GM21619 (cell line): Measurements from ENCODE around the gene ARHGAP26.

Source experiments
- ATAC-seq: cut with Tn5 transposase; IDR thresholded peaks from one replicate; pipeline ENCODE4 v1.9.1; 2021; ENCODE audit not compliant: unreplicated experiment

The ARHGAP26 gene, protein sequence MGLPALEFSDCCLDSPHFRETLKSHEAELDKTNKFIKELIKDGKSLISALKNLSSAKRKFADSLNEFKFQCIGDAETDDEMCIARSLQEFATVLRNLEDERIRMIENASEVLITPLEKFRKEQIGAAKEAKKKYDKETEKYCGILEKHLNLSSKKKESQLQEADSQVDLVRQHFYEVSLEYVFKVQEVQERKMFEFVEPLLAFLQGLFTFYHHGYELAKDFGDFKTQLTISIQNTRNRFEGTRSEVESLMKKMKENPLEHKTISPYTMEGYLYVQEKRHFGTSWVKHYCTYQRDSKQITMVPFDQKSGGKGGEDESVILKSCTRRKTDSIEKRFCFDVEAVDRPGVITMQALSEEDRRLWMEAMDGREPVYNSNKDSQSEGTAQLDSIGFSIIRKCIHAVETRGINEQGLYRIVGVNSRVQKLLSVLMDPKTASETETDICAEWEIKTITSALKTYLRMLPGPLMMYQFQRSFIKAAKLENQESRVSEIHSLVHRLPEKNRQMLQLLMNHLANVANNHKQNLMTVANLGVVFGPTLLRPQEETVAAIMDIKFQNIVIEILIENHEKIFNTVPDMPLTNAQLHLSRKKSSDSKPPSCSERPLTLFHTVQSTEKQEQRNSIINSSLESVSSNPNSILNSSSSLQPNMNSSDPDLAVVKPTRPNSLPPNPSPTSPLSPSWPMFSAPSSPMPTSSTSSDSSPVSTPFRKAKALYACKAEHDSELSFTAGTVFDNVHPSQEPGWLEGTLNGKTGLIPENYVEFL

GRCh38 chr5:142769793-142770649 lies at the start of gene ARHGAP26:
ARHGAP26 (plus strand) TSS chr5:142770377; CDS start chr5:142770762, 385 bp downstream.
- ATAC-seq, result peak; percentile 93

DNA sequence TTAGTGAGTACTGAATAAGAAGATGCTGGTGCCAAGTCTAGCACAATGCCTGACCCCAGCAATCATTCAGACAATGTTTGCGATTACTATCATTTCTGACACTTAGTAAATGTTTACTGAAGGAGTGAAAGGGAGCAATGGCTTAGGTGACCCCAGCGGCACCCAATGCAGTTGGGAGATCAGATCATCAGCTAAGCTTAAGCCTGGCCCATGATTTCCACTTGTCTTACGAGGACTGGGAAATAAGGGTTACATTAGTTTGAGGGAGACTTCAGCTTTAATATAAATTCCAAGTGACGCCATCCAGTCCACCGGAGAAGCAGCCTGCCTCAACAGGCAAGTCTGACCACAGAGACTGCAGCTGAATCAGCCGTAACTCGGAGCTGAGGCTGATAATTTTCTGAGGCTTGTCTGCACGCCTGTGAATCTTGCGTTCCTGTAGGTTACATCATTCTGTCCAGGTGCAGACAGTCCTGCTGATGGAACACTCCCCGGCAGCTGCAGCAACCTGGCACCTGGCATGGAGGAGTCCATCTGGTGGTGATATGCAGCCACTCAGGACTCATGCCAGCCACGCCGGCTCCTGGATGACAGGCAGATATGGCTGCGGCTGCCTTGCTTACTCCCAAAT lies 49.4 kb upstream of the ARHGAP26 start:
- ATAC-seq, result no peak

GRCh38 chr5:142722146-142722545 lies 48.0 kb upstream of the ARHGAP26 start:
- ATAC-seq, result no peak

GRCh38 chr5:142722896-142723295 lies 47.3 kb upstream of the ARHGAP26 start:
- no peak for ATAC-seq

DNA sequence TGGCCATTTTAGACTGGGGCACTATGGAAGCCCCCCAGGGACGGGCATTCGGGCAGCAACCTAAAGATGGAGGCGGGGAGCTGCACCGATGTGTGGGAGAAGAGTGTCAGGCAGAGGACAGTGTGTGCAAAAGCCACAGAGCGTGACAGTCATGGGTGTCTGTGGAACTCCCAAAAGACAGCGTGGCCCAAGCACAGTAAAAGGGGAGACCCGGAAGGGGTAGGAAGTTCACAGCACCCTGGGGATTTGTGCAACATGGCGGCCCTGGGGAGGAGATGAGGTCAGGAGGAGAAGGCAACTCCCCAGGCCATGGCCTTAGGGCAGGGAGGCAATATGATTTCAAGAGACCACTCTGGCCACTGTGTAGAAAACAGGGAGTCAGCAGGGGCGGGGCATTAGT lies 45.4 kb upstream of the ARHGAP26 start:
- no peak for ATAC-seq

DNA sequence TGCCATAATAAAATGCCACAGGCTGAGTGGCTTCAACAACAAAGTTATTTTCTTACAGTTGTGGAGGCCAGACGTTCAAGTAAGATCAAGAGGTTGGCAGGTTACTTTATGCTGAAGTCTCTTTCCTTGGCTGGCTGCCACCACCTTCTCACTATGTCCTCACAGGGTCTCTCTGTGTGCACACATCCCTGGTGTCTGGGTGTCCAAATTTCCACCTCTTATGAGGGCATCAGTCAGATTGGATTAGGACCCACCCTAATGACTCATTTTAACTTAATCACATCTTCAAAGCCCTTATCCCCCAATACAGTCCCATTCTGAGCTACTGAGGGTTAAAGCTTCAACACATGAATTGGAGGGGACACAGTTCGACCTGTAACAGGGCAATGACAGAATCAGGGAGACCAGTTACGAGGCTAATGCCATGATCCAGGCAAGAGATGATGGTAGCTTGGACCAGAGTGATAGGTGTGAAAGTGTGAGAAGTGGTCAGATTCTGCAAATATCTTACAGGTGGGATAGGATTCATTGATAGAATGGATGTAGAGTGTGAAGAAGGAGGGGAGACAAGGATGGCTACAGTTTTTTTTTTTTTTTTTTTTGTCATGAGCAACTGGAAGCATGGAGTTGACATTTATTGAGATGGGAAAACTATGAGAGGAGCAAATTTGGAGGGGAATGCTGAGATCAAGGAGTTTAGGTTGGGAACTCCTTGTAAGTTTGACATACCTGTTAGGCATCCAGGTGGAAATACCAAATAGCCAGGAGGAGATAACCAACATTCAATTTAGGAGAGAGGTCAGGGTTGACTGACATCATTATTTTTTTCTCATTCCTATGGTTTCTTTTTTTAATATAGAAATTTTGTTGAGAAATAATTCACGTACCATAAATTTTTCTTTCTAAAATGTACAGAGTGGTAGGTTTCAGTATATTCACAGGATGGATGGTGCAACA lies 44.7 kb upstream of the ARHGAP26 start:
- ATAC-seq, result no peak

DNA sequence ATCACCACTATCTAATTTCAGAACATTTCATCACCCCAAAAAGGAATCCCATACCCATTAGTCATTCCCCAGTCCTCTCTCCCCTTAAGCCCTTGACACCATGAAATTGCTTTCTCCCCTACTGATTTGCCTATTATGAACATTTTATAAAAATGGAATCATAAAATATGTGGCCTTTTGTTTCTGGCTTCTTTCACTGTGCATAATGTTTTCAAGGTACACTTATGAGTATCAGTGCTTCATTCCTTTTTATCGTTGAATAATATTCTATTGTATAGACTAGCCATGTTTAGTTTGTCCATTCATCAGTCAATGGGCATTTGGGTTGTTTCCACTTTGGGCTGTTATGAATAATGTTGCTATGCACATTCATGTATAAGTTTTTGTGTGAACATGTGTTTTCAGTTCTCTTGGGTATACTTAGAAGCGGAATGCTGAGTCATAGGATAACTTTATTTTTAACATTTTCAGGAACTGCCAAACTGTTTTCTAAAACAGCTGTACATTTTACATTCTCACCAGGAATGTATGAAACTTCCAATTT lies 43.9 kb upstream of the ARHGAP26 start:
- no peak for ATAC-seq

GRCh38 chr5:142727735-142728047 lies 42.5 kb upstream of the ARHGAP26 start:
- no peak for ATAC-seq

DNA sequence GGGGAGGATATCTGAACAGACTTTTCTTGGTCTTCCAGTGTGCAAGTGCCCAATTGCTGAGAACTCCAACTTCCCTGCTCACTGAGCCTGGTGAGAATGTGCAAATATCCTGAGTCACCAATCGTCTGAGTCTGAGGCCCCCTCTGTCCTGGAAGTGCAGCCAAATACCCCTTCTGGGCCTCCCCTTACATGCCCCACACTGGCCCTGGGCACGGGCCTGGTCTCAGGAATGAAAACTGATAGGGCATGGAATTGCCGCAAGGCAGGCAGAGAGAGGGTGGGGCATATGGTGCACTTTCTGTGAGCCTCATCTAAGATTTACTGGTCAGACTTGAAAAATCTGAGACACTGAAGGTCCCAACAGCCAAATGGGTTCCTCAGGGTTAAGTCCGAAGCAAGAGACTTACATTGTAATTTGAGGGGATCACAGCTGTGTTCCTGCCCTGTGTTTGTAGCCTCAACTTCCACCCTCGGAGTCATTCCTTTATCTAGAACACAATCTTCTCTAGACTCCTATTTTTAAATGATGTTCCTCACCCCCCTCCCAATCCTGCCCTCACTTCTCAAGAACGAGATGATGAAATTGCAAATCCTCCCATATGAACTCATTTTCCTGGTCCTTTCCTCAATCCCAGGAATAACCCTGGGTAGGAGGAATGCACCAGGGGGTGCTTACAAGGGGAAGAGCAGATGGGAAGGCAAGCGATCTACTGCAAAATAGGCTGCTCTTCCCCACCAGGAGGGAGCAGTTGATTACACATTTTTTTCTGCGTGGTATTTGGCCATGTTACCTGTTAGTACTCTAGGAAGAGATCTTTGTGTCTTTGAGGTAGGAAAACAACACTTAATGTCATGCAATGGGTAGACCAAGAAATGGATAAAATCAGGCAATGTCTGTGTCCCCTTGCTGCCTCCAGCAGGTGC lies 34.6 kb upstream of the ARHGAP26 start:
- no peak for ATAC-seq

DNA sequence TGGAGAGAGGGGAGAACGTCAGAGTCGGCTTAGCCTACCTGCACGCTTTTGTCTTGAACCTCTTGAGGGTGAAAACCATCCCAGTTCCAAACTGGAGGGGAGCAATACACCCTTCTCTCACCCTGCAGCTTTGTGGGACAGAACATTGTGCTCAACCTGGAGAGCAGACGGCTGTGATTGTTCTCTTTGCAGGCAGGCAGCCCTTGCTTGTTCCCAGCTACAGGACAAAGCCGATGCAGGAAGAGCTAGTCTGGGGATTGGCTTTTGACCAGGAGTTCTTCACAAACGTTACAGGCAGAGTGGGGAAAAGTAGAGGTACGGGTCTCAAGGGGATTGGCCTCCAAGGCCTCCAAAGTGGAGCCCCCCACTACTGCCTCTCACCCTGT lies 33.9 kb upstream of the ARHGAP26 start:
- no peak for ATAC-seq

- no peak for ATAC-seq
Measured at GRCh38 chr5:142737179-142737578, 33.0 kb upstream of the ARHGAP26 start.

GRCh38 chr5:142740474-142741242 lies 29.5 kb upstream of the ARHGAP26 start:
- ATAC-seq, result no peak

DNA sequence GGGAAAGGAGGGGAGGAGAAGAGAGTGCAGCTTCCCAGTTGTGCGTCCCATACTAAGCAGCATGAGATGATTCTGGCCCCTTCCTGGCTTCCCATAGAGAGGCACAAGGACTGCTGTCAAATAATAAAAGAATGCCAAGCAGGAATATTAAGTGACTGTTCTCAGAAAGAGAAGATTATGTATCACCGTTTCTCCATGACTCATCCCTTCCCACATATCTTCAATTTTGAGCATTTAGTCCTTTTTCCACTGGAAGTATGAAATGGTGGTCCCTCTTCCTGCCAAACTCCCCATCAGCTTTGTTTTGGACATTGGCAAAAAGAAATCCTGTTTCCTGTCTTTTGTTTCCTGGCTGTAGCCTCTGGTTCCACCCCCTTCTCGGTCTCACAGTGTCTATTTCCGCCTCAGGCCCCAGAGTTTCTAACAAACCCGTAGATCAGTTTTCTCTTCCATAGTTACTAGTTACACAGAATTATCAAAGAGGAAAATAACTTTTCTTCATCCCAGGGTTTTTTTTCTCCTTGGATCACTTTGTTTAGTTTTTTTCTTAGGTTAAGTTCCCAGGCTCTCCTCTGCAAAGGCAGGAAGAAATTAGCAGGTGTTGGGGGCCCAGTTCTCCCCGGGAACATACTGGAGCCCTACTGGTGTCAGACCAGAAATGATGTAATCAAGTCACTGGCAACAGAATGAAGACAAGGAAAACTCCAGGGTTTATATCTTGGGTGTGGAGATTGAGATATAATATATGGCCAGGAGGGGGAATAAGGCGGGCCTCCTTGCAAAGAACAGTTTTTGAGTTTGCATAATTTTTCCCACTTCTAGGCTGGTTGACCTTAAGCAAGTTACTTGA lies 26.4 kb upstream of the ARHGAP26 start:
- no peak for ATAC-seq

GRCh38 chr5:142745268-142745667 lies 24.9 kb upstream of the ARHGAP26 start:
- ATAC-seq, result no peak

GRCh38 chr5:142746532-142747433 lies 23.4 kb upstream of the ARHGAP26 start:
- ATAC-seq, result no peak

DNA sequence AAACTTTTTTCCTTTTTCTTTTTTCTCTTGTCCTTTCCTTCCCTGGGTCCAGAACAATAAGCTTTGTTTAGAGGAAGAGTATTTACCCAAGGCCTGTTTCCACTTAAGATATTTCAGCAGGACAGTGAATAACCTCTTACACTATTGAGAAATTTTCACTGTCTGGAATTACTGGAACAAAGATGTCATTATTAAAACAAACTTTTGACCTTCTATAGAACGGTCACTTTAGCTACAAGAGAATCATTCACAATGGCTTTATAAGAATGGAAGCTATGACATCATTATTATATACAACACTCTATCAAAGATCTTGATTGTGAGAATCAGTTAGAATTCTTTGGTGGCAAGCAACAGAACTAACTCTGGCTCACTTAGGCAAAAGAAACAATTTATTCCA lies 22.0 kb upstream of the ARHGAP26 start:
- ATAC-seq, result no peak
